Measurements from ENCODE around the gene BIN1. TPM values are rescaled to one million over a fixed set of nuclear protein-coding genes. Genes with fewer than 3 reads are reported as not detected.

The BIN1 gene
- polyA plus RNA-seq, 1 donor from 2014 or later: 61.9 TPM

DNA sequence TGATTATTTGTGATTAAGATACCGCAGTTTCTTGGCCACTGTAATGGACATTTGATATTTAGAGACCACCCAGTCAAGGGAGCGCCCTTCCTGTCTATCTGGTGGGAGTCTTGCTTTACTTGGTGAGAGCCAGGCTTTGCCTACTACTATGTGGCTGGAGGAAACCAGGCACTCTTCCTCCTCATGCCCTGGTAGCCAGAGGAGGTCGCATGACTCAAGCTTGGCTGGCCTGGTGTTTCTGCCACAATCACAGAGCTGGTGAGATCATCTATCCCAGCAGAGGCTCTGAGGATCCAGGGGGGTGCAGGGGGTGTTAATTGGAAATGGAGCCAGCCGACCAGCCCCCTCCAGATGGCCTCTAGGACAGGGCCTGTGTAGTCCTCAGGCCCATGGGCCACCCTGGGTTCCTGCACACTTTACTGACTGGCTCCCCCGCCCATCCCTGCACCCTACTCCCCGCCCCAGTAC, 46.8 kb upstream of the BIN1 start:
- no peaks in the 10 kb centered on the region for H3K79me2 ChIP-seq (replicated peaks; ENCODE audit: insufficient read depth, low read length)
- H3K9me2 ChIP-seq (ENCODE audit: insufficient read depth, low read length): no peaks in the 10 kb centered on the region
- TF ChIP-seq CTCF (IDR thresholded peaks at IDR 0.05; ENCODE audit: poor library complexity, severe bottlenecking) (no peak), SMC3 (conservative IDR thresholded peaks at IDR 0.05; ENCODE audit: poor library complexity) (no peak), MXI1 (conservative IDR thresholded peaks at IDR 0.05; ENCODE audit: poor library complexity, severe bottlenecking) (no peak)
- H3K9me3 ChIP-seq (ENCODE audit: low read length): no peaks in the 10 kb centered on the region
- H4K20me1 ChIP-seq (ENCODE audit: insufficient read depth): no peaks in the 10 kb centered on the region
- no peak overlapping the region for H3K4me2 ChIP-seq (ENCODE audit: low read length)
- no peaks in the 10 kb centered on the region for H3K36me3 ChIP-seq (ENCODE audit: insufficient read depth, low read length)
- H3F3A ChIP-seq (ENCODE audit: insufficient read depth, low read length, poor library complexity, severe bottlenecking): no peaks in the 10 kb centered on the region
- H3K4me3 ChIP-seq (ENCODE audit: low read length): no peak overlapping the region
- no peak overlapping the region for H2AFZ ChIP-seq (ENCODE audit: low read depth, low read length)
- no peak overlapping the region for H3K27ac ChIP-seq (ENCODE audit: low read length)
- H3K9ac ChIP-seq (ENCODE audit: low read length): no peak overlapping the region
- no peaks in the 10 kb centered on the region for H3K27me3 ChIP-seq (ENCODE audit: insufficient read depth, low read depth, low read length)

DNA sequence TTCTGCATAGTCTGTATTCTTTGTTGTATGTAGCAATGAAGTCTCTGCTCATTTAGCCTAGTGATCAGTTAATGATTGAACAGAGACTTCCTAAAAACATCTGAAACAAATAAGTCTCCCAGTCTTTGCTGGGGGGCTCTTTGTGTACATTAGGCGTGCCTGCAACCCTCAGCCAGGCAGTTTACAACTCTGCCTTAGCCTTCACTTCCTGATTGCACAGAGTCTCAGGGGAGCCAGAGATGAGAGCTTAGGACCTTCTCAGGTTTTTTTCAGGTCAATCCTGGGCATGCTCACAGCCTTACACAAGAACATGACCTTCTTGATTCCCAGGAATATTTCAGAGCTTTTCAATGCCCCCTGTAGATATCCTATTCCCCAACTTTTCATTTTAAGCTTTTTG, 44.0 kb upstream of the BIN1 start:
- H3F3A ChIP-seq (ENCODE audit: insufficient read depth, low read length, poor library complexity, severe bottlenecking): no peaks in the 10 kb centered on the region
- H3K4me2 ChIP-seq (ENCODE audit: low read length): no peak overlapping the region
- TF ChIP-seq MXI1 (conservative IDR thresholded peaks at IDR 0.05; ENCODE audit: poor library complexity, severe bottlenecking) (no peak), POLR2AphosphoS5 (IDR thresholded peaks at IDR 0.05) (no peak), EZH2 (IDR thresholded peaks at IDR 0.05; ENCODE audit: borderline replicate concordance, insufficient read depth, low read length, poor library complexity, severe bottlenecking) (no peak), RAD21 (conservative IDR thresholded peaks at IDR 0.05) (no peak)
- H3K4me3 ChIP-seq (ENCODE audit: low read length): no peak overlapping the region
- H4K20me1 ChIP-seq (ENCODE audit: insufficient read depth): no peaks in the 10 kb centered on the region
- H3K27ac ChIP-seq (ENCODE audit: low read length): no peak overlapping the region
- no peaks in the 10 kb centered on the region for H3K9me3 ChIP-seq (ENCODE audit: low read length)
- no peaks in the 10 kb centered on the region for H3K27me3 ChIP-seq (ENCODE audit: insufficient read depth, low read depth, low read length)
- no peaks in the 10 kb centered on the region for H3K9me2 ChIP-seq (ENCODE audit: insufficient read depth, low read length)
- H3K79me2 ChIP-seq (replicated peaks; ENCODE audit: insufficient read depth, low read length): no peaks in the 10 kb centered on the region
- H3K36me3 ChIP-seq (ENCODE audit: insufficient read depth, low read length): no peaks in the 10 kb centered on the region
- H3K9ac ChIP-seq (ENCODE audit: low read length): no peak overlapping the region
- no peak overlapping the region for H2AFZ ChIP-seq (ENCODE audit: low read depth, low read length)

DNA sequence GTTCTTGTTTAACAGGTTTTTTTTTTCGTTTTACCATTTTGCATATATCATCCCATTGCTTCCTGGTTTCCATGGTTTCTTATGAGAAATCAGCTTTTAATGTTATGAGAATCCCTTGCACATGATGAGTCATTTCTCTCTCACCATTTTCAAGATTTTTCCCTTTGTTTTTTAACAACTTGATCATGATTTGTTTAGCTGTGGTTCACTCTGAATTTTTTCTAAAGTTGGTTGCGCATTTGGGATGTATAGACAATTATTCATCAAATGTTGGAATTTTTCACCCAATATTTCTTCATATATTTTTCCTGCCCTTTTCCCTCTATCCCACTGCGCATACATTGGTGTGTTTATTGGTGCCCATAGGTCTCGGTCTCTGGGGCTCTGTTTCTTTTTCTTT, 42.4 kb upstream of the BIN1 start:
- no peak overlapping the region for H2AFZ ChIP-seq (ENCODE audit: low read depth, low read length)
- no peaks in the 10 kb centered on the region for H3K36me3 ChIP-seq (ENCODE audit: insufficient read depth, low read length)
- no peaks in the 10 kb centered on the region for H3K9me3 ChIP-seq (ENCODE audit: low read length)
- H3K27me3 ChIP-seq (ENCODE audit: insufficient read depth, low read depth, low read length): no peaks in the 10 kb centered on the region
- no peaks in the 10 kb centered on the region for H3K9me2 ChIP-seq (ENCODE audit: insufficient read depth, low read length)
- H3K79me2 ChIP-seq (replicated peaks; ENCODE audit: insufficient read depth, low read length): no peaks in the 10 kb centered on the region
- no peaks in the 10 kb centered on the region for H4K20me1 ChIP-seq (ENCODE audit: insufficient read depth)
- H3K9ac ChIP-seq (ENCODE audit: low read length): no peak overlapping the region
- TF ChIP-seq EZH2 (IDR thresholded peaks at IDR 0.05; ENCODE audit: borderline replicate concordance, insufficient read depth, low read length, poor library complexity, severe bottlenecking): no peak
- no peak overlapping the region for H3K4me2 ChIP-seq (ENCODE audit: low read length)
- H3K27ac ChIP-seq (ENCODE audit: low read length): no peak overlapping the region
- no peaks in the 10 kb centered on the region for H3F3A ChIP-seq (ENCODE audit: insufficient read depth, low read length, poor library complexity, severe bottlenecking)
- H3K4me3 ChIP-seq (ENCODE audit: low read length): no peak overlapping the region

GRCh38 chr2:127146820-127147502, 40.0 kb upstream of the BIN1 start:
- Histone ChIP-seq H3K4me3 (ENCODE audit: low read length) (no peak overlapping the region), H2AFZ (ENCODE audit: low read depth, low read length) (no peak overlapping the region), H3K9ac (ENCODE audit: low read length) (no peak overlapping the region), H3K36me3 (ENCODE audit: insufficient read depth, low read length) (no peaks in the 10 kb centered on the region), H3K79me2 (replicated peaks; ENCODE audit: insufficient read depth, low read length) (no peaks in the 10 kb centered on the region), H3F3A (ENCODE audit: insufficient read depth, low read length, poor library complexity, severe bottlenecking) (no peaks in the 10 kb centered on the region), H3K27ac (ENCODE audit: low read length) (no peak overlapping the region), H3K4me2 (ENCODE audit: low read length) (no peak overlapping the region), H3K9me2 (ENCODE audit: insufficient read depth, low read length) (no peaks in the 10 kb centered on the region), H4K20me1 (ENCODE audit: insufficient read depth) (no peaks in the 10 kb centered on the region), H3K27me3 (ENCODE audit: insufficient read depth, low read depth, low read length) (no peaks in the 10 kb centered on the region), H3K9me3 (ENCODE audit: low read length) (no peaks in the 10 kb centered on the region)
- TF ChIP-seq EP300 (conservative IDR thresholded peaks at IDR 0.05; ENCODE audit: poor library complexity, severe bottlenecking) (no peak), POLR2AphosphoS5 (IDR thresholded peaks at IDR 0.05) (no peak), MXI1 (conservative IDR thresholded peaks at IDR 0.05; ENCODE audit: poor library complexity, severe bottlenecking) (no peak), TAF1 (IDR thresholded peaks at IDR 0.05; ENCODE audit: low read depth) (no peak)
